Stimulated activated CD4-positive, alpha-beta T cell treated with anti-CD3 and anti-CD28 coated beads, Interleukin-4, amount 100 ng/mL, for 4 hours (primary cell): ENCODE results near the gene HBA1.
"Not testable (repeated sequence)": the region's sequence is repeated elsewhere in the genome, so short reads cannot be mapped to it uniquely, and the experiment has no call there.

Experiments used
- DNase-seq, 2 experiments: peaks; one replicate each; pipeline ENCODE4 v3.0.0-alpha.2; 2020

The HBA1 gene

GRCh38 chr16:160242-160641 is 16.2 kb upstream of the HBA1 start:
- DNase-seq = not testable (repeated sequence)

- no peak for DNase-seq
Measured at GRCh38 chr16:160691-161190, 15.7 kb upstream of the HBA1 start.

- DNase-seq = no peak
Measured at GRCh38 chr16:162271-162991, 14.0 kb upstream of the HBA1 start.

- not testable (repeated sequence) for DNase-seq
Measured at GRCh38 chr16:163139-163538, 13.3 kb upstream of the HBA1 start.

GRCh38 chr16:163696-164095 is 12.8 kb upstream of the HBA1 start:
- DNase-seq = not testable (repeated sequence)

- DNase-seq = not testable (repeated sequence)
Measured at GRCh38 chr16:164134-164823, 12.2 kb upstream of the HBA1 start.

- no peak for DNase-seq
Measured at GRCh38 chr16:164827-165538, 11.5 kb upstream of the HBA1 start.

- peak; percentile 16 to 22 for DNase-seq
Measured at GRCh38 chr16:165539-166374, 10.7 kb upstream of the HBA1 start, which contains the start of gene HBM. Gene HBM (plus strand): TSS chr16:165978. CDS start chr16:165998, 20 bp downstream.

GRCh38 chr16:166375-167121 is 9.9 kb upstream of the HBA1 start:
- no peak for DNase-seq

- no peak for DNase-seq
Measured at GRCh38 chr16:167122-167690, 9.3 kb upstream of the HBA1 start.

- no peak for DNase-seq
Measured at GRCh38 chr16:168424-168823, 8.1 kb upstream of the HBA1 start.

GRCh38 chr16:169014-169413 is 7.5 kb upstream of the HBA1 start:
- DNase-seq = no peak

- not testable (repeated sequence) for DNase-seq
Measured at GRCh38 chr16:170088-170507, 6.4 kb upstream of the HBA1 start.

- no peak for DNase-seq
Measured at GRCh38 chr16:170788-171187, 5.7 kb upstream of the HBA1 start.

- DNase-seq = not testable (repeated sequence)
Measured at GRCh38 chr16:172374-172941, 4.0 kb upstream of the HBA1 start, which contains the start of gene HBA2. Gene HBA2 (plus strand): TSS chr16:172876. CDS start chr16:172913, 37 bp downstream.

- not testable (repeated sequence) for DNase-seq
Measured at GRCh38 chr16:173211-173854, 3.1 kb upstream of the HBA1 start.

GRCh38 chr16:173928-174769 is 2.3 kb upstream of the HBA1 start:
- DNase-seq = not testable (repeated sequence)

GRCh38 chr16:175011-175949 is 1.2 kb upstream of the HBA1 start:
- no peak for DNase-seq
